K562 (cell line): ENCODE measurements around the gene MKS1. TPM values are rescaled to one million over a fixed set of nuclear protein-coding genes. Genes with fewer than 3 reads are reported as not detected.

ENCODE experiments used
- HDAC6 ChIP-seq: IDR thresholded peaks from 2 replicates; pipeline ENCODE4 v1.6.1; 2012; ENCODE audit warnings: low read depth, mild to moderate bottlenecking, control low read depth, inconsistent platforms, low read length, moderate library complexity
- JUND ChIP-seq, 2 experiments: IDR thresholded peaks; 2 replicates in 1 of 2; 3 replicates in 1 of 2; pipeline ENCODE4 v1.6.1; 2011; ENCODE audit warnings: borderline replicate concordance in 2 of 2, low read depth in 2 of 2, low read length in 2 of 2, improper control_type of control experiment in 1 of 2, missing biosample characterization in 1 of 2, missing genetic modification characterization in 1 of 2, missing genetic modification reagents in 1 of 2
- MECOM ChIP-seq: fragments of 250-450 bp; sonication (Bioruptor Pico); IDR thresholded peaks from 2 replicates; pipeline ENCODE4 v1.8.0; 2022; ENCODE audit warnings: inconsistent platforms
- SAP30 ChIP-seq: fragments of 200-600 bp; sonication (generic); IDR thresholded peaks from 2 replicates; pipeline ENCODE4 v1.6.1; 2012; ENCODE audit warnings: borderline replicate concordance, low read depth, mild to moderate bottlenecking, moderate library complexity, low read length, control low read depth, inconsistent platforms; ENCODE audit not compliant: insufficient read depth, poor library complexity, severe bottlenecking
- SNAPC5 ChIP-seq: fragments of 250-450 bp; sonication (Bioruptor Pico); IDR thresholded peaks from 2 replicates; pipeline ENCODE4 v1.8.0; 2021; ENCODE audit warnings: moderate library complexity, mild to moderate bottlenecking, inconsistent platforms
- SRSF3 ChIP-seq: fragments of 200-400 bp; formaldehyde crosslinking; IDR thresholded peaks from 2 replicates; pipeline ENCODE4 v1.6.1; 2016; ENCODE audit warnings: mild to moderate bottlenecking, low read length, moderate library complexity; ENCODE audit not compliant: insufficient read depth
- STAT5B ChIP-seq: fragments of 250-450 bp; sonication (Bioruptor Pico); IDR thresholded peaks from 2 replicates; pipeline ENCODE4 v1.8.0; 2021; ENCODE audit warnings: mild to moderate bottlenecking, inconsistent platforms
- TEAD2 ChIP-seq: fragments of 450-650 bp; IDR thresholded peaks from 2 replicates; pipeline ENCODE4 v1.6.1; 2016; ENCODE audit warnings: missing genetic modification characterization, control low read depth, missing compliant biosample characterization
- TEAD4 ChIP-seq, 2 experiments: sonication (generic) in 1 of 2; formaldehyde crosslinking in 1 of 2; IDR thresholded peaks; 2 replicates each; pipeline versions ENCODE4 v1.6.1 to v1.8.0; 2012 to 2022; ENCODE audit warnings: borderline replicate concordance in 1 of 2, inconsistent platforms in 1 of 2, low read length in 1 of 2, mild to moderate bottlenecking in 1 of 2, missing genetic modification reagents in 1 of 2
- VEZF1 ChIP-seq: fragments of 200-800 bp; sonication (Bioruptor generic); IDR thresholded peaks from 2 replicates; pipeline ENCODE4 v1.6.1; 2017; ENCODE audit warnings: missing genetic modification characterization, missing compliant biosample characterization
- XRCC5 ChIP-seq: fragments of 200-400 bp; formaldehyde crosslinking; IDR thresholded peaks from 2 replicates; pipeline ENCODE4 v1.6.1; 2017; ENCODE audit warnings: low read depth, mild to moderate bottlenecking, low read length
- ZNF395 ChIP-seq: fragments of 200-800 bp; sonication (Bioruptor generic); IDR thresholded peaks from 2 replicates; pipeline ENCODE4 v1.6.1; 2017; ENCODE audit warnings: missing genetic modification characterization, missing compliant biosample characterization
- polyA plus RNA-seq, 8 experiments: library from polyadenylated mRNA; depleted of rRNA in 4 of 8; stranded (reverse) in 5 of 8; unstranded in 3 of 8; fragments of >200 nt; fragmentation: Nextera tagmentation in 2 of 8; fragmentation: Illumina TruSeq in 1 of 8; extraction: Ambion mirVana in 2 of 8; extraction: Trizol in 1 of 8; gene quantifications; 2 replicates each; pipeline versions ENCODE4 v1.2.1 to v1.2.3, GENCODE V29; 2011 to 2014; ENCODE audit warnings: inconsistent platforms in 1 of 8, missing spikeins in 1 of 8
- total RNA-seq, 7 experiments: library from RNA; depleted of rRNA in 6 of 7; stranded (reverse); fragments of >200 nt in 6 of 7; fragmentation: Illumina TruSeq in 2 of 7; extraction: Trizol in 2 of 7; gene quantifications; 2 replicates each; pipeline versions ENCODE4 v1.2.1 to v1.2.3, GENCODE V29; 2011 to 2021; ENCODE audit warnings: low replicate concordance in 1 of 7
- TF ChIP-seq, protein P1 (sequence below), 2 experiments: fragments of 200-800 bp in 1 of 2; sonication (Bioruptor generic) in 1 of 2; sonication (generic) in 1 of 2; formaldehyde crosslinking in 1 of 2; IDR thresholded peaks in 1 of 2; conservative IDR thresholded peaks in 1 of 2; 2 replicates each; pipeline versions ENCODE4 v1.5.0 to v1.6.1; 2016 to 2020; ENCODE audit warnings: missing compliant biosample characterization in 1 of 2, missing genetic modification characterization in 1 of 2, missing genetic modification reagents in 1 of 2
- TF ChIP-seq, protein P2 (sequence below): sonication (generic); formaldehyde crosslinking; IDR thresholded peaks from 2 replicates; pipeline ENCODE4 v1.8.0; 2023; ENCODE audit warnings: missing genetic modification reagents, mild to moderate bottlenecking, borderline replicate concordance

The MKS1 gene
- total and polyA plus RNA-seq, 9 of the 15 experiments (the other 6 are each of a cell fraction or from before 2014, with no cell fraction given): 16.3 to 31.0 (median 25.9) TPM

- TF ChIP-seq SRSF3 (no peak), MECOM (CRISPR knock-in tag) (no peak), STAT5B (CRISPR knock-in tag) (no peak), SAP30 (no peak), ZNF395 (CRISPR knock-in tag) (0 out of 2 replicates have a peak, but pooled peaks have one; percentile 27), TEAD4 (IDR thresholded peaks at IDR 0.05; ENCODE audit: low read length) (peak; percentile 15; the same call in 1 of the 2 replicates), TEAD4 (CRISPR knock-in tag; IDR thresholded peaks at IDR 0.05; ENCODE audit: borderline replicate concordance) (no peak), VEZF1 (0 out of 2 replicates have a peak, but pooled peaks have one; percentile 22), HDAC6 (no peak), SNAPC5 (CRISPR knock-in tag) (no peak), TEAD2 (no peak), XRCC5 (no peak), JUND (IDR thresholded peaks at IDR 0.05; ENCODE audit: borderline replicate concordance, low read depth, low read length) (peak; percentile 61), JUND (tag; IDR thresholded peaks at IDR 0.05; ENCODE audit: borderline replicate concordance, low read depth, low read length) (peak; percentile 58; the same call in 1 of the 3 replicates)
- TF ChIP-seq, protein P1, sequence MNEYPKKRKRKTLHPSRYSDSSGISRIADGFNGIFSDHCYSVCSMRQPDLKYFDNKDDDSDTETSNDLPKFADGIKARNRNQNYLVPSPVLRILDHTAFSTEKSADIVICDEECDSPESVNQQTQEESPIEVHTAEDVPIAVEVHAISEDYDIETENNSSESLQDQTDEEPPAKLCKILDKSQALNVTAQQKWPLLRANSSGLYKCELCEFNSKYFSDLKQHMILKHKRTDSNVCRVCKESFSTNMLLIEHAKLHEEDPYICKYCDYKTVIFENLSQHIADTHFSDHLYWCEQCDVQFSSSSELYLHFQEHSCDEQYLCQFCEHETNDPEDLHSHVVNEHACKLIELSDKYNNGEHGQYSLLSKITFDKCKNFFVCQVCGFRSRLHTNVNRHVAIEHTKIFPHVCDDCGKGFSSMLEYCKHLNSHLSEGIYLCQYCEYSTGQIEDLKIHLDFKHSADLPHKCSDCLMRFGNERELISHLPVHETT (CRISPR knock-in tag; conservative IDR thresholded peaks at IDR 0.05 in 1 of 2, IDR thresholded peaks at IDR 0.05 in 1 of 2): no peak
- TF ChIP-seq, protein P2, sequence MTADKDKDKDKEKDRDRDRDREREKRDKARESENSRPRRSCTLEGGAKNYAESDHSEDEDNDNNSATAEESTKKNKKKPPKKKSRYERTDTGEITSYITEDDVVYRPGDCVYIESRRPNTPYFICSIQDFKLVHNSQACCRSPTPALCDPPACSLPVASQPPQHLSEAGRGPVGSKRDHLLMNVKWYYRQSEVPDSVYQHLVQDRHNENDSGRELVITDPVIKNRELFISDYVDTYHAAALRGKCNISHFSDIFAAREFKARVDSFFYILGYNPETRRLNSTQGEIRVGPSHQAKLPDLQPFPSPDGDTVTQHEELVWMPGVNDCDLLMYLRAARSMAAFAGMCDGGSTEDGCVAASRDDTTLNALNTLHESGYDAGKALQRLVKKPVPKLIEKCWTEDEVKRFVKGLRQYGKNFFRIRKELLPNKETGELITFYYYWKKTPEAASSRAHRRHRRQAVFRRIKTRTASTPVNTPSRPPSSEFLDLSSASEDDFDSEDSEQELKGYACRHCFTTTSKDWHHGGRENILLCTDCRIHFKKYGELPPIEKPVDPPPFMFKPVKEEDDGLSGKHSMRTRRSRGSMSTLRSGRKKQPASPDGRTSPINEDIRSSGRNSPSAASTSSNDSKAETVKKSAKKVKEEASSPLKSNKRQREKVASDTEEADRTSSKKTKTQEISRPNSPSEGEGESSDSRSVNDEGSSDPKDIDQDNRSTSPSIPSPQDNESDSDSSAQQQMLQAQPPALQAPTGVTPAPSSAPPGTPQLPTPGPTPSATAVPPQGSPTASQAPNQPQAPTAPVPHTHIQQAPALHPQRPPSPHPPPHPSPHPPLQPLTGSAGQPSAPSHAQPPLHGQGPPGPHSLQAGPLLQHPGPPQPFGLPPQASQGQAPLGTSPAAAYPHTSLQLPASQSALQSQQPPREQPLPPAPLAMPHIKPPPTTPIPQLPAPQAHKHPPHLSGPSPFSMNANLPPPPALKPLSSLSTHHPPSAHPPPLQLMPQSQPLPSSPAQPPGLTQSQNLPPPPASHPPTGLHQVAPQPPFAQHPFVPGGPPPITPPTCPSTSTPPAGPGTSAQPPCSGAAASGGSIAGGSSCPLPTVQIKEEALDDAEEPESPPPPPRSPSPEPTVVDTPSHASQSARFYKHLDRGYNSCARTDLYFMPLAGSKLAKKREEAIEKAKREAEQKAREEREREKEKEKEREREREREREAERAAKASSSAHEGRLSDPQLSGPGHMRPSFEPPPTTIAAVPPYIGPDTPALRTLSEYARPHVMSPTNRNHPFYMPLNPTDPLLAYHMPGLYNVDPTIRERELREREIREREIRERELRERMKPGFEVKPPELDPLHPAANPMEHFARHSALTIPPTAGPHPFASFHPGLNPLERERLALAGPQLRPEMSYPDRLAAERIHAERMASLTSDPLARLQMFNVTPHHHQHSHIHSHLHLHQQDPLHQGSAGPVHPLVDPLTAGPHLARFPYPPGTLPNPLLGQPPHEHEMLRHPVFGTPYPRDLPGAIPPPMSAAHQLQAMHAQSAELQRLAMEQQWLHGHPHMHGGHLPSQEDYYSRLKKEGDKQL (CRISPR knock-in tag): no peak
Observed at GRCh38 chr17:58232707-58233156, 13.7 kb upstream of the MKS1 start (continued).
